IPS-20b (cell line): ENCODE measurements around the gene EXTL2.
A peak's percentile ranks its signal among the peaks of the same experiment; 100 is the strongest.
"Not testable (repeated sequence)": the region's sequence is repeated elsewhere in the genome, so short reads cannot be mapped to it uniquely, and the experiment has no call there.

Source experiments
- H3K27ac ChIP-seq: one replicate; pipeline ENCODE4 v1.5.1; 2013; ENCODE audit warnings: low read length
- H3K27me3 ChIP-seq: 2 replicates; pipeline ENCODE4 v1.6.1; 2013; ENCODE audit warnings: mild to moderate bottlenecking, low read length, inconsistent platforms; ENCODE audit not compliant: insufficient read depth
- H3K36me3 ChIP-seq: 2 replicates; pipeline ENCODE4 v1.6.1; 2013; ENCODE audit warnings: low read depth, mild to moderate bottlenecking, inconsistent platforms, low read length, moderate library complexity; ENCODE audit not compliant: insufficient read depth
- H3K4me1 ChIP-seq: 2 replicates; pipeline ENCODE4 v1.6.1; 2013; ENCODE audit warnings: mild to moderate bottlenecking, control low read depth, inconsistent platforms, low read length, moderate library complexity; ENCODE audit not compliant: insufficient read depth
- H3K4me3 ChIP-seq: 2 replicates; pipeline ENCODE4 v1.5.1; 2013; ENCODE audit warnings: mild to moderate bottlenecking, low read length, inconsistent platforms
- H3K9ac ChIP-seq: 2 replicates; pipeline ENCODE4 v1.6.1; 2013; ENCODE audit warnings: low read depth, mild to moderate bottlenecking, inconsistent platforms, low read length, moderate library complexity
- H3K9me3 ChIP-seq: 2 replicates; pipeline ENCODE4 v1.6.1; 2013; ENCODE audit warnings: mild to moderate bottlenecking, low read depth, low read length, inconsistent platforms; ENCODE audit not compliant: insufficient read depth

Gene EXTL2, protein sequence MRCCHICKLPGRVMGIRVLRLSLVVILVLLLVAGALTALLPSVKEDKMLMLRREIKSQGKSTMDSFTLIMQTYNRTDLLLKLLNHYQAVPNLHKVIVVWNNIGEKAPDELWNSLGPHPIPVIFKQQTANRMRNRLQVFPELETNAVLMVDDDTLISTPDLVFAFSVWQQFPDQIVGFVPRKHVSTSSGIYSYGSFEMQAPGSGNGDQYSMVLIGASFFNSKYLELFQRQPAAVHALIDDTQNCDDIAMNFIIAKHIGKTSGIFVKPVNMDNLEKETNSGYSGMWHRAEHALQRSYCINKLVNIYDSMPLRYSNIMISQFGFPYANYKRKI

DNA sequence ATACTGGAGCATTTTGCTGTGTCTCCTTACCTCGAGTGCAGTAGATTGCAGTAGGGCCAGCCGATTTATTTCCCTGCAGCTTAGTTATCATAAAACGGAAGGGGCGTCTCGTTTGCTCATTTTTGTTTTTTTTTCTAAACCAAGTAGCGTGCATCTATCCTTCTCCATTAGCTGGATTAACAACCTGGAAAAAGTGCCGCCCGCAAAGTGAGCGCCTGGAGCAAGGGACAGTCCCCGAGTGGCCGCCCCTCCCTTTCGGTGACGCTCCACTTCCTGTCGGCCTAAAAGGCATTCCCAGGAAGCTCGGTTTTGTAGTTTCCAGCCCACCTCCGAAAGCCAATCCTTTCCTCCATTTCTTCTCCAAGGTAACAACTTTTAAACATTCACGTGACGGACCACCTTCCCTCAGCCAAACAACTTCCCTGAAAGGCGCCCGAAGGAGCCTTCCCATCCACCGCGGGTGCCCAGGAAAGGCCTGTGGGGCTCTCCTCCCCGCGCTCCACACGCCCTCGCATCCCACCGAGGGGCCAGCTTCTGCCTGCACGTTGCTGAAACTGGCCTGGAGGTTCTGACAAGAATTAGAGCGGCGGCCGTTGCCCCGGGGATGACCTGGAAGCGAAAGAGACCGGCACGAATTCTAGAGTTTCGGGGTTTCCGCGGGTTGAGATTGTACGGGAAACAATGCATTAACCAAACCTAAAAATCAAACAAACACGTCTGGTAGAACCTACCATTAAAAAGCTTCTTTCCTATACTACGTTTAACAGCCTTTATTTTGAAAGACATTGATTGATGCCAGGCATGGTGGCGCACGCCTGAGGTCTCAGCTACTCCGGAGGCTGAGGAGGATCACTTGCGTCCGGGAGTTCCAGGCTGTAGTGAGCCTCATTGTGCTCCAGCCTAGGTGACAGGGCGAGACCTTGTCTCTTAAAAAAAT is at the start of gene EXTL2:
Gene EXTL2, minus strand, starts transcription at position 240 of the 937 bp plus-strand sequence. CDS start 6,085 bp downstream, outside the sequence.
- Histone ChIP-seq H3K27ac (peak within 1 kb of the TSS; percentile 45), H3K27me3 (no peaks in the 10 kb centered on the region), H3K4me3 (peak within 1 kb of the TSS; percentile 89), H3K9ac (peak within 1 kb of the TSS; percentile 81; the same call in 1 of the 2 replicates), H3K9me3 (peaks cover 23% of the 10 kb centered on the region), H3K36me3 (peaks cover 44% of the 10 kb centered on the region), H3K4me1 (peaks cover 6% of the 10 kb centered on the region; the same call in 1 of the 2 replicates)

DNA sequence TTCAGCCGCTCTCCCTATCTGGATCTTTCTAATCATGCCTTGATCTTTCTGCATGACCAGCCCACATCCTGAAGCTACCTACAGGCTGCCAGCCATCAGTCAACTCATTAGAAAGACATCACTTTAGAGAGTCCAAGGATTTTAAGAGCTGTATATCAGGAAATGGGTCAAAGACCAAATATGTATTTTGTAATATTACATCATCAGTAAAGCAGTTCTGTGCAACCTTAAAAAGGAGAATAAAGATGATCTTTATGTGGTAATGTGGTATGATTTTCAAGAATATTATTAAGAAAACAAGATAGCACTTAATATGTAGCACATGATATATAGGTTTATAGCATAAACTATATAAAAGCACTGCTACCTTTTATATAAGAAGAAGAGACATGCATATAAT is 48.9 kb upstream of the EXTL2 start:
- Histone ChIP-seq H3K27me3 (no peaks in the 10 kb centered on the region), H3K4me3 (no peak overlapping the region), H3K9ac (no peak overlapping the region), H3K27ac (no peak overlapping the region), H3K9me3 (no peaks in the 10 kb centered on the region), H3K36me3 (peaks cover 28% of the 10 kb centered on the region), H3K4me1 (no peaks in the 10 kb centered on the region; the same call in 1 of the 2 replicates)

DNA sequence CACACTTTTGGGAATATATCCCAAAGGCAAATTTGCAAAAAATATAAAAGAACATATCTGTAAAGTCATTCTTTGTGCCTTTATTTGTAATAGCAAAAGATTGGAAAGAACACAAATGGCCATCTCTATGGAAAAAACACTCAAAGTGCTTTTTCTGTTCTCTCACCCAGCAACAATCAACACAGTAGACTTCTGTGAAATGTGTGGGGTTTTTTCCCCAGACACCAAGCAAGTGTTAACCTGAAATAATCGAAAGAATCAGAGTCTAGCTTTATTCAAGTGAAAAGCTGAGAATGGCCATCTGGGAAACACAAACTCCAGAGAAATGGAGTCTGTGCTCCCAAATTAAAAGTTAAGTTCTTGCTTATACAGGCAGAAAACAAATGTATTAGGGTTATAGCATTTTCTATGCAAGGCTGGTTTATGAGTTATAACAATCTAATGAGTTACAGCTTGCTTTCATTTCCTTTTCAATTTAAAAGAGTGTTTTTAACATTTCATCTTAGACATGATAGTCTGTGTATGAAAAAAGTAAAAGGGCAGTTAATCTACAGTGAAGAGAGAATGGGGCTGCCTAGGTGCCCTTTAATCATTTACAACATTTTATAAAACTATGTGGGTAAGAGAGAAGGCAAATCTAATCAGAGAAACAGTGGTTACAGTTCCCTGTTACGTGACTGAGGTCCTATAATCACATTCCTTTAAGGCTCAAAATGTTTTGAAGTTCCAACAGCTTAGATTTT is 47.8 kb upstream of the EXTL2 start:
- no peak overlapping the region for H3K4me3 ChIP-seq
- H3K9me3 ChIP-seq = no peaks in the 10 kb centered on the region
- no peak overlapping the region for H3K27ac ChIP-seq
- no peaks in the 10 kb centered on the region for H3K27me3 ChIP-seq
- no peaks in the 10 kb centered on the region for H3K4me1 ChIP-seq
- H3K36me3 ChIP-seq = peaks cover 39% of the 10 kb centered on the region
- no peak overlapping the region for H3K9ac ChIP-seq

DNA sequence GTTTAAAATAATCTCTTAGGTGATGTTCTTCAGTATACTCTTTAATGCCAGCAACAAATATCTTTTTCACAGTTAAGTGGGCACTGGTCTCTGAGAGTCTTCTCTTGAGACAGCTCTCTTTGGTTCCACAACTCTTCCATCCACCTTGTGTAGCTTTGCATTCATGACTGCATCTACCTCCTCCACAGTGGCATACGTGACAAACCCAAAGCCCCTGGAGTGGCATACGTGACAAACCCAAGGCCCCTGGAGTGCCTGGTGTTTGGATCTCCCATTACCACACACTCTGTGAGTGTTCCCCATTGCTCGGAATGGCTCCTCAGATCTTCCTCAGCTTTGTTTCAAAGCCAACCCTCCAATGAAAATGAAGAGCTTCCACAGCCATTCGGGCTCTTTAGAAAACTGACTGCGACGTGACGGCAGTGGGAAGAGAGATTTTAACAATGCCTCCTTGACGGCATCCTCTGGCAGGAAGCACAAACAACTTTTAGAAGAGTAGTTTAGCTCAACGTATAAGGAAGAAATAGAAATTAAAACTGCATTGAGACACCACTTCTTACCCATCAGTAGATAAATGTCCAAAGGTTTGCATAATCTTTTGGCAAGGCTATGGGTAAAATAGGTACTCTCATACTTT is 47.1 kb upstream of the EXTL2 start:
- Histone ChIP-seq H3K36me3 (peaks cover 47% of the 10 kb centered on the region), H3K4me1 (no peaks in the 10 kb centered on the region), H3K27ac (no peak overlapping the region), H3K4me3 (no peak overlapping the region), H3K9ac (no peak overlapping the region), H3K9me3 (no peaks in the 10 kb centered on the region), H3K27me3 (no peaks in the 10 kb centered on the region)

DNA sequence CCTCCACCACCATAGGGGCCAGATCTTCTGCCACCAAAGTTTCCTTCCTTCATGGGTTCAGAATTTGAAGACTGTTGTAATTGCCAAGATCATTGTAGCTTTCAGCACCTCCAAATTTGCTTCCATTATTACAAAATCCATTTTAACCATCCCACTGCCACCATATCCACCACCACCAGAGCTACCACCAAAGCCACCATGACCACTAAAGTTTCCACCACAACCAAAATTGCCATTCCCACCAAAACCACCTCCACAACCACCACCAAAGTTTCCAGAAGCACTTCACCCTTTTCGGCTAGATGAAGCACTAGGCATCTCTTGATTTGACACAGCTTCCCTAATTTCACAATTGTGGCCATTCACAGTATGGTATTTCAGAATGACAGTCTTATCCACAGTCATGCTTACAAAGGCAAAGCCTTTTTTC is 46.5 kb upstream of the EXTL2 start:
- Histone ChIP-seq H3K36me3 (peaks cover 53% of the 10 kb centered on the region), H3K4me1 (no peaks in the 10 kb centered on the region), H3K9ac (no peak overlapping the region), H3K27me3 (no peaks in the 10 kb centered on the region), H3K27ac (no peak overlapping the region), H3K9me3 (no peaks in the 10 kb centered on the region), H3K4me3 (no peak overlapping the region)

DNA sequence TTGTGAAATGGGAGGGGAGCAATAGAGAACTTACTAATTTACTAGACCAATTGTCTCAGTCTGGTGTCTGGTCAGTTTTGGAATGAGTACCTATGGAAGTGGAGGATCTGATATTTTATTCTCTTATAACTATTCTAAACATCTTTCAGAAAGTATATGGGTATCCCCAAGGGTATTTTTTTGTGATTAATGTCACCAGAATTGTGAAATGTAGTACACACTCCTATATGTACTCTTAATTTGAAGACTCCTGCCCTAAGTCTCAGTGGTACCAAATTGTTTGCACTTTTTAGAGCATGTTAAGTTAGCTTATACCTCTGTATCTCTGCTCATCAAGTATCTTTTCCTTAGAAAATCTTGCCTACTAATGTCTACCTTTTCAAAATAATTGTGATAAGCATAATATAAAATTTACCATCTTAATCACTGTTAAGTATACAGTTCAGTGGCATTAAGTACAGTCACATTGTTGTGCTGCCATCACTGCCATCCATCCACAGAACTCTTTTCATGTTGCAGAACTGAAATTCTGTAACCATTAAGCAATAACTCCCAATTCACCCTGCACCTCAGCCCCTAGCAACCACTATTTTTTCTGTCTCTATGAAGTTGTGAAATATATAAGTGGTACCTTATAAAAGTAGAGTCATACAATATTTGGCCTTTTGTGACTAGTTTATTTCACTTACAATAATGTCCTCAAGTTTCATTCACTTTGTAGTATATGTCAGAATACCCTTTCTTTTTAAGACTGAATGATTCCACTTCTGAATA is 41.7 kb upstream of the EXTL2 start:
- peaks cover 49% of the 10 kb centered on the region for H3K36me3 ChIP-seq
- H3K9ac ChIP-seq = no peak overlapping the region
- H3K4me1 ChIP-seq = no peaks in the 10 kb centered on the region
- no peak overlapping the region for H3K4me3 ChIP-seq
- H3K9me3 ChIP-seq = no peaks in the 10 kb centered on the region; the same call in 1 of the 2 replicates
- no peak overlapping the region for H3K27ac ChIP-seq
- H3K27me3 ChIP-seq = no peaks in the 10 kb centered on the region

DNA sequence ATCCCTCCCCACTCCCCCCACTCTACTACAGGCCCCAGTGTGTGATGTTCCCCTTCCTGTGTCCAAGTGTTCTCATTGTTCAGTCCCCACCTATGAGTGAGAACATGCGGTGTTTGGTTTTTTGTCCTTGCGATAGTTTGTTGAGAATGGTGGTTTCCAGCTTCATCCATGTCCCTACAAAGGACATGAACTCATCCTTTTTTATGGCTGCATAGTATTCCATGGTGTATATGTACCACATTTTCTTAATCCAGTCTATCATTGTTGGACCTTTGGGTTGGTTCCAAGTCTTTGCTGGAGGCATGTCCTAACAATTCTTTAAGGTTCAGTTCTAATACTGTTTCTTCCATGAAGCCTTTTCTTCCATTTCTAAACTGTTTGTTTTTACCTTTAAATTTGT is 38.9 kb upstream of the EXTL2 start:
- H3K27me3 ChIP-seq, H3K9ac ChIP-seq: not testable (repeated sequence)
- peaks cover 41% of the 10 kb centered on the region for H3K36me3 ChIP-seq

DNA sequence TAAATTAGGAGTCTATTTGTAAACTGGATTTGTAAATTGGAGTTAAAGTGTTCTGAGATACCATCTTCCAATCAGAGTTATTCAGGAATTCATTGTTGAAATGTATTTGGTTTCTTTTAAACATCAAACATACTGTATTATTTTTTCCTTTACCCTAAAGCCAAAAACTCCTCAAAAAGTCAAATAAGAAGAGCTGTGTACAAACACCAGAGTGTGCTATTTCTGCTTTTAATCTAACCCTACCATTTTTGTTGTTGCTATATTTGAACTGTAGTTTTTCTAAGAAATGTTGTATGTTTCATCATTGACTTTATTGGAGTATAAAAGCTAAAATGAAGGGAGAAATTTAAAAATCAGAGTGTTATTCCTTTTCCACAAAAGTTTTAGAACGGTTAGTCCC is 37.1 kb upstream of the EXTL2 start:
- Histone ChIP-seq H3K4me1 (no peaks in the 10 kb centered on the region), H3K9me3 (no peaks in the 10 kb centered on the region; the same call in 1 of the 2 replicates), H3K27ac (no peak overlapping the region), H3K9ac (no peak overlapping the region), H3K4me3 (no peak overlapping the region), H3K27me3 (no peaks in the 10 kb centered on the region), H3K36me3 (peaks cover 23% of the 10 kb centered on the region)

More for the DNA sequence above, 38.9 kb upstream of the EXTL2 start:
- not testable (repeated sequence) for H3K4me1 ChIP-seq, H3K27ac ChIP-seq, H3K9me3 ChIP-seq, H3K4me3 ChIP-seq

DNA sequence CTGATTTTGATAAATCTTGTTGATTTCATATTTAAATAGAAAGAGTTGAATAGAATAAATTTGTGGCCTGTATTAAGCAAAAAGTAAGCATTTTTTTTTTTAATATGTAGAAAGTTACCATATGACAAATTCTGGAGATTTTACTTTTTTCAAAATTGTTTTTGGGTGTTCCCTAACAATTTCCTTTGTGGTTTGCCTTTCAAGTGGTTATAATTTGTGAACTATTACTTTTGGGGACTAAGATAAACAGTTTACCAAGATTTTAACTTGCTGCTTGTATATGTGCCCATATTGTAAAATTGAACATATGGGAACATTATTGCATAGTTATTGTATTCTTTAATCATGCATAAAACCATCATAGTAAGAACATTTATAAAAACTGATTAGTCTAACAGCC is 35.9 kb upstream of the EXTL2 start:
- no peaks in the 10 kb centered on the region; the same call in 1 of the 2 replicates for H3K9me3 ChIP-seq
- no peak overlapping the region for H3K4me3 ChIP-seq
- no peaks in the 10 kb centered on the region for H3K4me1 ChIP-seq
- H3K9ac ChIP-seq = no peak overlapping the region
- H3K27ac ChIP-seq = no peak overlapping the region
- H3K36me3 ChIP-seq = peaks cover 18% of the 10 kb centered on the region
- H3K27me3 ChIP-seq = no peaks in the 10 kb centered on the region

DNA sequence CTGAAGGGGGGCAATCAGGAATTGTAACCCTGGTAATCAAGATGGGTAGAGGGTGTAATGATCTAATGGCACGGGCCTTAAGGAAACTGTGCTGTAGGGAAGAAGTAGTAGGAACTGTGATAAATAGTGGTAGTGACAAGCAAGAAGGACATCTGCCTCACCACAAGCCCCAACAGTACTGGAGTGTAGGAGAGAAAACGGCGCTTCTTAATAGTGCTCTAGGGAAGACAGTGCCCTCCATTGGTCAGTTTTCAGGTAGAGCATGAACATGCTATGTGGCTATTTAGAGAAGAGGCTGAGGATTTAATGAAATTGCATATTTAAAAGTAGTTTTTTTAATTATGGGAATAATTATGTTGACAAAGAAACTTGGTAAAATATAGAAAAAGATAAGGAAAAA is 33.5 kb upstream of the EXTL2 start:
- Histone ChIP-seq H3K27me3 (no peaks in the 10 kb centered on the region), H3K36me3 (peaks cover 36% of the 10 kb centered on the region), H3K27ac (no peak overlapping the region), H3K4me1 (no peaks in the 10 kb centered on the region), H3K9ac (no peak overlapping the region), H3K9me3 (no peaks in the 10 kb centered on the region; the same call in 1 of the 2 replicates), H3K4me3 (no peak overlapping the region)
